ENCODE measurements around the gene BCL10.

The BCL10 gene

DNA sequence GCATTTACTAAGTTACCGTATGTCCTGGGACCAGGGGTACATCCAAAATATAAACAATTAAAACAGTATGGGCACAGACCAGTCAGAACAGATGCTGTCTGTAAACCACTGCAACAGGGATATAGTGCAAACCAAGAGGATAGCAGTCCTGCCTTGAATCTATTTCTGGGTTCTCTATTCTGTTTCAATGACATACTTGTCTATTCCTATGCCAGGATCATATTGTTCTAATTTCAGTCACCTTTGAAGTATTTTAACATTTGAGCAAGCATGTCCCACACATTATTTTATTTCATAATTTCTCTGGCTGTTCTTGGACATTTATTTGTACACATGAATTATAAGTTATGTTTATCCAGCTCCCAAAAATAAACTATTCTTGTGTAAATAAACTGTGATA lies 47.5 kb downstream of the BCL10 start:
- no peak overlapping the region for H3K27ac ChIP-seq
- no peak for DNase-seq (ENCODE audit: low read depth, low spot score)

DNA sequence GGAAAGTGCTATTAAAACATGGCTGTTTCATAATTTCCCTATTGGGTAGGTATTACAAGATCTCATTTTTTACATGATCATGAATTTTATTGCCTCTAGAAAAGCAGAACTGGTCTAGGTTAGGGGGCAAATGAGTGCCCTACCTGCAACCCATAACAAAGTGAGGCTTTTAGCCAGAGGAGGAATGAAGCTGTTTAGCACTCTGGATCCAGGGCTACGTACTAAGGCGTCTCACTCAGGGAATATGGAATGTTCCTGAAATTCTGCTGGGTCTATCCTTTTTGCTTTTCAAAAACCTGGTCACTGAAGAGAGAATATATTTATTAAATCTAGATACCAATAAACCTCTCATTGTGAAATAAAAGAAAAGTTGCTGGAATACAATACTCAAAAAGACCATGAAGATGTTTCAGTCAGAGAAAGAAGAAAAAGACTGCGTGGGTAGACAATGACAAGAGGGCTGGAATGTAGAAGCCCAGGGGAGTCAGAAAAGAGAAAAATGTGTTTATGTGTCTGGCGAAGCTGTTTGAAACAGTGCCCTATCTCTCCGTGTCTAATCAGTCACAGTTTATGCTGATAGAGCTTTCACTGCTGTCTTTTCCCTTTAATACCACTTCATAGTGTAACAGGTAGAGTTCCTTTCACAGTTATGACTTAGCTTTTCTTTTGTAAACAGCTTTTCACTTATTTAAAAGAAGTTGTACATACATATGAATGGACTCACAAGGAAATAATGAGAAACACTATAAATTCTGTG lies 50.6 kb downstream of the BCL10 start:
- peak overlapping the region; percentile 44 for H3K27ac ChIP-seq
- no peak for DNase-seq (ENCODE audit: low read depth, low spot score)

DNA sequence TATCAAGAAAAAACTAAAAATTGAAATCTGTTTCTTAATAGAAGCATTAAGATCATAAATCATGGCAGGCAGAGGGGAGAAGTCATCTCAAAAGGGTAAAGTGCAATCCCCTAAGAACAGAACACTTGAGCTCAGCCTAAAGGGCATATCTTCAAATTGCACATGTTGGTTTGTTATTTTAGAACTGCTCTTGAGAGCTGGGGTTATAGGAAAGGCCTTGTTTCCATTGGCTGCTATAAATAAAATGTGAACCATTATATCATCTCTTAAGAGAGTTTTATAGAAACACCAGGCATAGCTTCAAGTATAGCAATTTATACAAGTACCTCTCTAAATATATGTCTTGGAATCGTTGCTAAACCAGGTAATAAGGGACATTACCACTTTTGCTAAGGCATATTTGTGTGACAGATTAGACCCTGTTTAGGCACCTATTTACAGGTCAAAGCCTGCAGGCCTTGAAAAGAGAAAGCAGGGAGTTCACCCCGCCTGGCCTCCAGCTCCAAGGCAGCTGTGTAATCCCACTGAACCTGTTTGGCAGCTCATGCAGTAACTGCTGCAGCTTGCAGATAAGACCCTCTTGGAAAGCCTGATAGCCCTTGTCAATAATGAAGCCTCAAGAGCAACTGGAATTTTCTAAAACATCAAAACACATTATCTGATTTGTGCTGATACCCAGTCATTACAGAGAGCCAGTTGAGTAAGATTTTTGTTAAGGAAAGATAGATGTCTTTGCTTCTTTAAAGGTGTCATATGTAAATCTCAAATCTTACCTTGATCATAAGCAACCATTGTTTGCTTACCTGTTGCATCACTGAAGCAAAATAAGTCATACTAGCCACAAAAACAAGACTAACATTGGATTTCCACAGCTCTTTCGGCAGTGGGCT lies 51.5 kb downstream of the BCL10 start:
- peak overlapping the region; percentile 44 for H3K27ac ChIP-seq

DNA sequence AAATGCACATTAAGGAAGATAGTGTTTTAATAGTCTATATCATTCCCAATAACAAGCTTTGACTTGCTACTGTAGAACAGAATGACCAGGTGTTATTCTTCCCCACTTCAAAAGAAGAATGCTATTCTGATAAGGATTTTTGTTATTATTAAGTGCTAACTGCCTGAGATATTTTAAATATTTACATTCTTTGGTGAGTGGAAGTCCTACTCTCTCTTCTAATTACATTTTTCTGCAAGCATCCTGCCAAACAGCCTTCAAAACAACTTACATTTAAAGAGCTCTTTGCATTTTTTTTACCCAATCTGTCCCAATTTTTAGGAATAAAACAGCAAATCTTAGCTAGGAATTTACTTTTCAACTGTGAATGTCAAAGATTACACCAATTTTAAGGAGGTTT lies 52.1 kb downstream of the BCL10 start:
- DNase-seq (ENCODE audit: low read depth, low spot score), result no peak

More for the DNA sequence above, 51.5 kb downstream of the BCL10 start:
- DNase-seq (ENCODE audit: low read depth, low spot score), result peak; percentile 33

DNA sequence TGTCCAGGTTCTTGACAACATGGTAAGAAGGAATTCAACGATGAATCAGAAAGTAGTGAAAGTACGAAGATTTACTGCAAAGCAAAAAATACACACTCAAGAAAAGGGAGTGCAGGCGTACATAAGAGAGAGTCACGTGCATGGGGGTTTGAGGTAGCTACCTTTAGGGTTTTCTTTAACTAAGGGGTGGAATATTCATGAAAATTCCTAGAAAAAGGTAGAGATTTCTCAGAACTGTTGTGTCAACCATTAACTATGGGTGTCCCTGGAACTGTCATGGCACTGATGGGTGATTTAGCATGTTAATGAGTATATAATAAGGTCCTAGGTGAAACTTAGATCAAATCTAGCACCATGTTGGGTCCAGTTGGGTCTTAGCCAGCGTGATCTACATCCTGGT lies 53.1 kb downstream of the BCL10 start:
- H3K27ac ChIP-seq, result no peak overlapping the region

More for the DNA sequence above, 52.1 kb downstream of the BCL10 start:
- H3K27ac ChIP-seq, result peak overlapping the region; percentile 44

DNA sequence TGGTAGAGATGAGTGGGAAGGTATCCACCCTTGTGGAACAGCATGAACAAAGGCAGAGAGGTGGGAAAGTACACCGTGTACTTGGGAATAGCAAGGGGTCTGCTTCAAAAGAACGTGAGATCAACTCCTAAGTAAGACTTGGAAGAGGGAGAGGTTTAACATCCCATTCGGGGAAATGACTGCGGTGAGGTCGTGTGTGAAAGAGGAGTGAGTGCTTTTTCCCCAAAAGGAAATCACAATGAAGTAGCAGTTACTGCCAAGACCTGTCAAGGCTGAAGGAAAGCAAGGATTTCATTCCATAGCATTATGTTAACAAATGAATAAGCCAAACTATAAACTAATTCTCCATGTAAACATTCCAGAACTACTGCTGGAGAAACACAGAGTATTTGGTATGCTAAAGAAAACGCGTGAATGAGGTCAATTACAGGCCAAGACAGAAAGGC lies 55.7 kb downstream of the BCL10 start:
- no peak for DNase-seq (ENCODE audit: low read depth, low spot score)

More for the DNA sequence above, 53.1 kb downstream of the BCL10 start:
- no peak for DNase-seq (ENCODE audit: low read depth, low spot score)

DNA sequence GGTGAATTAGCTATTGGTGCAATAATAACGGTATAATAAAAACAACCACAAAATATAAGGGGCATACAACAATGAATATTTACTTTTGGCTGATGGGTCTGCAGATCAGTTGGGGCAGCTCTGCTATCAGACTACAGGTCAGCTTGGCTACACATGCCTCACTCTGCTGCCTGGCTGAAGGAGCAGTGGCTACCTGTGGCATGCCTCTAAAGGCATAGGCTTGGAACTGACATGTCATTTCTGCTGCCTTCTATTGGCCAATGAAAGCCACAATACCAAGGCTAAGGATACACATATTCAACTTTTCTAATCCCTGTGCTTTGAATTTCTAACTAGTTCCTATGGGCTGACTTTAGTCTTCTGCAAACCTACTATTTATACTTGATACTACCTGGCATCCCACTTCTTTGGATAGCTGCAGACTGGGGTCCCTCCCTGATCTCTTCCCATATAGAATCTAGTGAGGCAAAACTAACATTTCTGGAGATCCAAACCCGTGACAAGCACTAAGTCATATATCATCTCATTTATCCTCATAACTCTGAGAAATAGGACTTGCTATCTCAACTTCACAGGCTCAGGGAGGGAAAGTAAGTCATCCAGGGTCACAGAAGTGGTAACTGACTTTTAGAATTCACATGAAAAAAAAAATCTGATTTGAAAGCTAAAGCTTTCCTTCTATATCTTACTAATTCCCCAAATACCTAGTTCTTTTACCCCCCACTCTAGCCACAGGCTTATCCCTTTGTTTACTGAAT lies 56.4 kb downstream of the BCL10 start:
- no peak for DNase-seq (ENCODE audit: low read depth, low spot score)
- no peak overlapping the region for H3K27ac ChIP-seq

More for the DNA sequence above, 55.7 kb downstream of the BCL10 start:
- H3K27ac ChIP-seq, result no peak overlapping the region

DNA sequence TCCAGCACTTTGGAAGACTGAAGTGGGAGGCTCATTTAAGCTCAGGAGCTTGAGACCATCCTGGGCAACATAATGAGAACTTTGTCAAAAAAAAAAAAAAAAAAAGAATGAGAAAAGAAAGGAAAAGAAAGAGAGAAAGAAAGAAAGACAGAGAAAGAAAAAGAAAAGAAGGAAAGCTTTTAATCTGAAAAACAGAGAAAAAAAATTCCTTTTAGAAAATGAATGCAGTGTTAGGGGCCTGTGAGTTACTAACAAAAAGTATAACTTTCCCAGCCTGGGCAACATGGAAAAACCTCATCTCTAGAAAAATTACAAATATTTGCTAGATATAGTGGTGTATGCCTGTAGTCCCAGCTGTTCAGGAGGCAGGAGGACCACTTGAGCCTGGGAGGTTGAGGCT lies 59.7 kb downstream of the BCL10 start:
- H3K27ac ChIP-seq, result no peak overlapping the region
- no peak for DNase-seq (ENCODE audit: low read depth, low spot score)

All from epithelial cell of prostate (primary cell).